Right ventricle myocardium superior (tissue), 1 donor: Measurements from ENCODE around the gene SERINC2. TPM values are rescaled to one million over a fixed set of nuclear protein-coding genes. Genes with fewer than 3 reads are reported as not detected.
"Not testable (repeated sequence)": the region's sequence is repeated elsewhere in the genome, so short reads cannot be mapped to it uniquely, and the experiment has no call there.

Experiments
- ATAC-seq: fragments of 200-7000 bp; cut with Tn5 transposase; one replicate; pipeline ENCODE4 v1.9.1; 2020; ENCODE audit warnings: mild to moderate bottlenecking; ENCODE audit not compliant: poor library complexity
- DNase-seq: peaks from one replicate; pipeline ENCODE4 v3.0.0-alpha.2; 2020
- intact Hi-C: fragments of 100-400 bp; cut with DNase I; formaldehyde crosslinking; loops from one replicate; pipeline ENCODE4 v1.11.2; 2022
- total RNA-seq: library from RNA; stranded (reverse); fragmentation: NEBNext Ultra II Directional; extraction: Animal tissue kit (Norgen Biotek cat#: 25700); gene quantifications from one replicate; pipeline ENCODE4 v1.2.1, GENCODE V29; 2021
- donor health status: DM: no; HTN: yes; CAD: no; lungs with severe emphysema.

Gene SERINC2
- total RNA-seq, 1 donor from 2014 or later, result 1.5 TPM

- DNase-seq (peak; percentile 76), ATAC-seq (peak; percentile 86)
- intact Hi-C loops, result no loop called here
These were observed 31.4 kb upstream of the SERINC2 start for GRCh38 chr1:31381394-31382294.

- DNase-seq (peak; percentile 73), ATAC-seq (peak; percentile 79)
- intact Hi-C loops, result no loop called here
These were observed 30.5 kb upstream of the SERINC2 start for GRCh38 chr1:31382379-31382989.

GRCh38 chr1:31383967-31384366, 29.0 kb upstream of the SERINC2 start:
- ATAC-seq (no peak), DNase-seq (no peak)
- intact Hi-C loops, result no loop called here

- intact Hi-C loops, ATAC-seq, DNase-seq: not testable (repeated sequence)
These were observed 26.3 kb upstream of the SERINC2 start for GRCh38 chr1:31386576-31387243.

- no peak for DNase-seq
- no peak for ATAC-seq
- intact Hi-C loops, result no loop called here
These were observed 25.4 kb upstream of the SERINC2 start for GRCh38 chr1:31387612-31388011.

- ATAC-seq (no peak), DNase-seq (no peak)
- intact Hi-C loops, result loop anchor here (10.0 kb wide), 1 partner anchor 155 kb away; no protein-coding TSS in a partner anchor
These were observed 23.4 kb upstream of the SERINC2 start for GRCh38 chr1:31389616-31390015.

- DNase-seq (no peak), ATAC-seq (no peak)
- intact Hi-C loops, result loop anchor here (10.0 kb wide), 1 partner anchor 155 kb away; no protein-coding TSS in a partner anchor
These were observed 22.9 kb upstream of the SERINC2 start for GRCh38 chr1:31390071-31390470.

- no peak for DNase-seq
- intact Hi-C loops, result loop anchor here (10.0 kb wide), 1 partner anchor 151 kb away; no protein-coding TSS in a partner anchor
- ATAC-seq, result no peak
These were observed 19.6 kb upstream of the SERINC2 start for GRCh38 chr1:31393463-31393862.

- ATAC-seq (peak; percentile 95), DNase-seq (peak; percentile 90)
- intact Hi-C loops, result loop anchor here (10.0 kb wide), 1 partner anchor 150 kb away; no protein-coding TSS in a partner anchor
These were observed 18.3 kb upstream of the SERINC2 start for GRCh38 chr1:31394584-31395193.

GRCh38 chr1:31396633-31397351, 16.2 kb upstream of the SERINC2 start:
- intact Hi-C loops, result loop anchor here (10.0 kb wide), 1 partner anchor 148 kb away; no protein-coding TSS in a partner anchor
- no peak for ATAC-seq

GRCh38 chr1:31397360-31398095, 15.5 kb upstream of the SERINC2 start:
- DNase-seq, result no peak
- ATAC-seq, result no peak
- intact Hi-C loops, result loop anchor here (10.0 kb wide), 1 partner anchor 147 kb away; no protein-coding TSS in a partner anchor

More at GRCh38 chr1:31396633-31397351, 16.2 kb upstream of the SERINC2 start:
- DNase-seq, result no peak

GRCh38 chr1:31398246-31398645, 14.8 kb upstream of the SERINC2 start:
- ATAC-seq (no peak), DNase-seq (no peak)
- intact Hi-C loops, result loop anchor here (10.0 kb wide), 1 partner anchor 147 kb away; no protein-coding TSS in a partner anchor

- DNase-seq, result no peak
- intact Hi-C loops, result loop anchor here (10.0 kb wide), 1 partner anchor 145 kb away; no protein-coding TSS in a partner anchor
- ATAC-seq, result no peak
These were observed 13.0 kb upstream of the SERINC2 start for GRCh38 chr1:31399976-31400375.

GRCh38 chr1:31400393-31400792, 12.6 kb upstream of the SERINC2 start:
- intact Hi-C loops, result no loop called here
- no peak for ATAC-seq
- DNase-seq, result no peak

GRCh38 chr1:31401241-31401640, 11.8 kb upstream of the SERINC2 start:
- intact Hi-C loops, result no loop called here
- ATAC-seq, result no peak
- no peak for DNase-seq

- intact Hi-C loops, result no loop called here
- ATAC-seq, result no peak
- no peak for DNase-seq
These were observed 7.3 kb upstream of the SERINC2 start for GRCh38 chr1:31405578-31406245.
